ENCODE measurements around the gene TSGA10IP.

Gene TSGA10IP

DNA sequence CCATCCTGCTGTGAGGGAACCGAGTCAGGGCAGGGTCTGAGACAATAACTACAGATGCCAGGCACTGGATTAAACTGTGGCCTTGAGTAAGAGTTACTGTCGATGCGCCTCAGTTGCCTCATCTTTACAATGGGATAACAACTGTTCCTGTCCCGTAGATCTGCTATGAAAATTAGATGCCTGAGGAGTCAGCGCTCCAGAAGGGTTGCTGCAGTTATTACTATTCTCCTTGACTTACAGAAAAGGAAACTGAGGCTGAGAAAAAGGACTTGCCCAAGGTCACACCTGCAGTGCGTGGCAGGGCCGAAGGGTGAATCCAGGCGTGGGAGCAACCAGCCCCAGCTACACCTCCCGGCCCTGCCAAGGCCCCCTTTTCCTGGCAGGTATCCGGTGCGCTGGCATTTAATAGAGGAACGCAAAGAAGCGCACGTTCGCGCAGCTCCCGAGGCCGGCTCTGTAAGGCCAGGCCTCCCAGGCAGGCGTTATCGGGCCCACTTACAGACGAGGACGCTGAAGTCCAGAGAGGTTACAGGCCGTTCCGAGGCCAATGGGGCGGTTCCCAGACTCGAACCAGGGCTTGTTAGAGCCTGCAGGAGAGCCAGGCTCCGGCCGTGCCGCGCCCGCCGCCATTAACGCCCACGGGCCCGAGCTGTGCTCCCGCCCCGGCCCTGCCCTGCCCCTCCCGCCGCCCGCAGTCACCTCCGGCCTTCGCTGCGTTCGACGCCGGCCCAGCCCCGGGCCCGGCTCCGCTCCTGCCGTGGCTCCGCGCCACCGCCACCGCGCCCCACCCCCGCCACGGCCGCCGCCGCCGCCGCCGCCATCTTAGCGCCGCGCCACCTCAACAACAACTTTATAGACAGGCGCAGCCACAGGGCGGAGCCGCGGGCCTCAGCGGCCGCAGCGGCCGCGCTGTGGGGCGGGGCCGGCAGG is 26.8 kb upstream of the TSGA10IP start, which contains the start of gene C11orf68:
TSS of gene C11orf68 (minus strand) at position 852 of the 930 bp plus-strand sequence. CDS start at position 821, 31 bp downstream.
- no peak for FAIRE-seq

DNA sequence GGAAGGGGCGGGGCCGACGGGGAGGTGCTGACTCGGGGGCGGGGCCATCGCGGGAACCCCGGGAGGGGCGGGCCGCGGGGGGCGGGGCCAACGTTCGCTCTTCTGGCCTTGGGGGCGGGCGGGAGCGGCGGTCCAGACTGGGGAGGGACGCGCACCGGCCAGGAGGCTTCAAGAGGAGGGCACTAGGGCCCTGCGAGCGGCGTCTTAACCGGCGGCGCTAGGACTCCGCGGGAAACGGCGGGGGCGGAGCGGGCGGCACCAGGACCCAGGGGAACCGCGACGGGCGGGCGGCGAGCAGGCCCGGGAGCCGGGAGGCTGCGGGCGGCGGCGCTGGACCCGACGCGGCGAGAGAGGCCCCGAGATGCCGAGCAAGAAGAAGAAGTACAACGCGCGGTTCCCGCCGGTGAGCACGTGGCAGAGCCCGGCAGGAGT is 26.1 kb upstream of the TSGA10IP start, which contains the start of gene DRAP1:
TSS of gene DRAP1 (plus strand) at position 286 of the 432 bp plus-strand sequence. CDS start at position 362, 76 bp downstream.
- no peak for FAIRE-seq

DNA sequence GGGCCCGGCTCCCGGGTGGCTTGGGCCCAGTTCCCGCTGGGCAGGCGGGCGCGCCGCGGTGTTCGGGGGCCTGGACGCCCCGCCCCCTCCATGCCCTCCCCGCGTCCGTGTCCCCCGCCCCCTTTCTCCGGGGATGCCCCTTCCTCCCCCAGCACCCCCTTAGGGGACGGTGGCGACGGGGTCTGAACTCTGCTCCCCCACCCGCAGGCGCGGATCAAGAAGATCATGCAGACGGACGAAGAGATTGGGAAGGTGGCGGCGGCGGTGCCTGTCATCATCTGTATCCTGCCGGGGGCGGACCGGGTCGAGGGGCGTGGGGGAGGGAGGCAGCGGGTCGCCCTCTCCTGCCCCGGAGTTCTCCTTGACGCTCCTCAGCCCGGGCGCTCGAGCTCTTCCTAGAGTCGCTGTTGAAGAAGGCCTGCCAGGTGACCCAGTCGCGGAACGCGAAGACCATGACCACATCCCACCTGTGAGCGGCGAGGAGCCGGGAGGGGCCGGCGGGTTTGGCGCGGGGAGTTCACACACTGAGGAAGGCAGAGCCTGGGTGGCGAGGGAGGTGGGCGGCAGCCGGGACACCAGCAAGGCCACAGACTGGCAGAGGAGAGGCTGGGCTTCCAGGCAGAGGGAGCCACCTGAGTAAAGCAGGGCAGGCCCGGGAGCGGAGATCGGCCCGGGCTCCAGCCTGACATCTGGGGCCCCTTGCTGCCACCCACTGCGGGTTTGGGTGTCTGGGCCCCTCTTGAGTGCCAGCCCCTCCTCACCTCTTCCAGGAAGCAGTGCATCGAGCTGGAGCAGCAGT is 25.5 kb upstream of the TSGA10IP start:
- no peak for FAIRE-seq

DNA sequence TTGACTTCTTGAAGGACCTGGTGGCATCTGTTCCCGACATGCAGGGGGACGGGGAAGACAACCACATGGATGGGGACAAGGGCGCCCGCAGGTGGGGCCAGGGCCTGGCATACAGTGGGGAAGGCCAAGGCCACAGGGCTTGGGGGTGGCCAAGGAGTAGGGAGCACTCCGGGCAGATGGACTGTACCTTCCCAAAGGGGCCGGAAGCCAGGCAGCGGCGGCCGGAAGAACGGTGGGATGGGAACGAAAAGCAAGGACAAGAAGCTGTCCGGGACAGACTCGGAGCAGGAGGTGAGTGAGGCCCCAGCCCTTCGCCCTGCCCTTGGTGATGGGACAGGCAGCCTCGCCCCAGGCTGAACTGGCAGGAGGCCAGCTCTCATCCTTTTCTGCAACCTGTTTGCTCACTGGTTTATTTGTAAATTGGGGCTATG is 24.9 kb upstream of the TSGA10IP start:
- no peak for FAIRE-seq

DNA sequence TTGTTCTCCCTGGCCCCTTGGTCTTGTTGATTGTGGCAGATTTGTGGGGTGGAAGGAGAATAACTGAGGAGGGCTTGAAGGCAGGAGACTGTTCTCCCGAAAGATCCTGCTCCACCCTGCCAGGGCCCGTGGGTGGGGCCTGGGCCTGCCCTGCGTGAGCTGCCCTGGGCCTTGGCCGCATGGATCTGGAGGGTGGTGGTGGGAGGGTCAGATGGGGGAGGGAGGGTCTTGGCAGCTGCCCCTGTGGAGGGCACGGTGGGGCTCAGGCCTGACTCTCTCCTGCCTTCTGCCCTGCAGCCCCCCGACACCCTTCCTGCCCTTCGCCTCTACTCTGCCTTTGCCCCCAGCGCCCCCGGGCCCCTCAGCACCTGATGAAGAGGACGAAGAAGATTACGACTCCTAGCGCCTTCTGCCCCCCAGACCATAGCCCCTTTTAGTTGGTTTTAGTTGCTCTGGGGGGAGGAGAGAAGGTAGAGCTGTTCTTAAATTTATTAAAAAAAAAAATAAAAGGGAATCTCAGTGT is 24.2 kb upstream of the TSGA10IP start:
- no peak for FAIRE-seq

DNA sequence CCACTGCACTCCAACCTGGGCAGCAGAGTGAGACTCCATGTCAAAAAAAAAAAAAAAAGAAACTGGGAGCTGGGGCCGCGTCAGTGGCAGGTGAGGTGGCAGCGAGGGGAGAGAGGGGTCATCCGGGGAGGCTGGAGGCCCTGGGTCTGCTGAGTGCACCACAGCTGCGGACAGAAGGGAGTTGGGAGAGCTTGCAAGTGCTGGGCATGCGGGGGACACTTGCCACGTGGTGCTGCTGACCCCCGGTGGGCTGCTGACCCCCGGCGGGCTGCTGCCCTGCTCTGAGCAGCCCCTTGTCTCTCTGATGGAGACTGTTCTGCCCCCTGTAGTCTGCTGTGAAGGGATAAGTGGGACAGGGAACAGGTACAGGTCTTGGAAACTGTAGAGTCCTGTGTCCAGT is 23.4 kb upstream of the TSGA10IP start:
- no peak for FAIRE-seq

DNA sequence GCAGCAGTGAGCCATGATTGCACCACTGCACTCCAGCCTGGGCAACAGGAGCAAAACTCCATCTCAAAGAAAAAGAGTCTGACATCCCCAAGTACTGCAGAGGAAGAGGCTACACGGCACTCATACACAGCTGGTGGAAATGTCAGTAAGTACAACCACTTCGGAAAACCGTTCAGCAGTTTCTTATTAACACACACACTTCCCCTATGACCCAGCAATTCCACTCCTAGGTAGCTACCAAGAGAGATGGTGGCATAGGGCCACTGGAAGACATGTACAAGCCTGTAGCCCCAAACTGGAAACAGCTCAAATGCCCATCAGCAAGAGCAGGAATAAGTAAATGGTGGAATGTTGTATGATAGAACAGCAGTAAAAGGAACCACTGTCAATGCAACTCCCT is 22.7 kb upstream of the TSGA10IP start:
- no peak for FAIRE-seq

DNA sequence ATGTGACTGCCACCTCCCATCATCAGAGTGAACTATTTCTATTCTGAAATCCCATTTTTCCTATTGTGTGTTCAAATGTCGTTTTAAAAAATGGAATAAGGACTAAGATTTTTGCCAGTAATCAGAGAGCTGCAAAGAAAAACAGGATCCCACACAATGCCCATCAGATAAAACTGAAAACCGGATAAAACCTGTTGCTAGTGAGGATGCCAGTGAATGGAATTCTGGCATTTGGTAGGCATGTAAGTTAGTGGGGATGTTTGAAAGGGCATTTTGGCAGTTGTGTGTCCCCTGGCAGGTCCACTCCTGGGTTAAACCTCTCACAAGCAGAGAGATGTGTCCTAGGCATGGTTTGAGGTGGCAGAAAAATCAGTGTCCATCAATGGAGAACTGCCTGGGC is 19.9 kb upstream of the TSGA10IP start:
- FAIRE-seq, result no peak

DNA sequence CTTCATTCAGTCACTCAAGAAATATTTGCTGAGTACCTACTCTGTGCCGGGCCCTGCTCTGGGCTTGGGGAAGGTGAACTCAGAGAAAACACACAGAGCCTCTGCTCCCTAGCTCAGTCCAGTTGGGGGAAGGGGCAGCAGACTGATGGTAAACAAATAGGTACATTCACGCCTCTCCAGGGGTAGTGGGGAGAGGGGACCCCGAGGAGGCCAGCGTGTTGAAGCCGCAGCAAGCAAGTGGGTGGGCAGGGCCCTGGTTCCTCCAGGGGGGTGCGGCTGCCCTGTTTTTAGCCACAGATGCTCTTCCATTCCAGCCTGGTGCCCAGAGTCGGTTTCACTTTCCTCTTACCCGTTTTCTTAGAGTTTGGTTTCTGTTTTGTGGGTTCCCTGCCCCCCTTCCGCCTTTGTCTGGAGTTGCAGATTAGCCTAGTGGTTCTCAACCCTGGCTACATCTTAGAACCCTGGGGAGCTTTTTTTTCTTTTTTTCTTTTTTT is 17.3 kb upstream of the TSGA10IP start:
- FAIRE-seq, result no peak

DNA sequence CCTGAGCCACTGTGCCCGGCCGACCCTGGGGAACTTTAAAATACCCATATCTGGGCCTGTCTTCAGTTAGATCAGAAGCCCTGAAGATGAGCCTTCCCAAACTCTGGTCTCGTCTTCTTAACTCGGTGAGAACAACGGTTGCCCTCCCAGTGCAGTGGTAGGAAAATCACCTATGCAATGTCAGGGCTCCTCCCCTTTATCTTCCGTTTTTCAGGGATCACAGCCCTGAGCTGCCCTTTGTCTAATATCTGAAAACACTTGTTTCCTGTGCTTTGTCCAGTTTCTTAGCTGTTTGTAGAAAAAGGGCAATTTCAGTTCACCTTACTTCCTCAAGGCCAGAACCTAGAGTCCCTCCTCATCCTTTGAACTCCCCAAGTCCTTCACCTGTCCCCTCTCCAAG is 16.6 kb upstream of the TSGA10IP start:
- FAIRE-seq, result no peak

DNA sequence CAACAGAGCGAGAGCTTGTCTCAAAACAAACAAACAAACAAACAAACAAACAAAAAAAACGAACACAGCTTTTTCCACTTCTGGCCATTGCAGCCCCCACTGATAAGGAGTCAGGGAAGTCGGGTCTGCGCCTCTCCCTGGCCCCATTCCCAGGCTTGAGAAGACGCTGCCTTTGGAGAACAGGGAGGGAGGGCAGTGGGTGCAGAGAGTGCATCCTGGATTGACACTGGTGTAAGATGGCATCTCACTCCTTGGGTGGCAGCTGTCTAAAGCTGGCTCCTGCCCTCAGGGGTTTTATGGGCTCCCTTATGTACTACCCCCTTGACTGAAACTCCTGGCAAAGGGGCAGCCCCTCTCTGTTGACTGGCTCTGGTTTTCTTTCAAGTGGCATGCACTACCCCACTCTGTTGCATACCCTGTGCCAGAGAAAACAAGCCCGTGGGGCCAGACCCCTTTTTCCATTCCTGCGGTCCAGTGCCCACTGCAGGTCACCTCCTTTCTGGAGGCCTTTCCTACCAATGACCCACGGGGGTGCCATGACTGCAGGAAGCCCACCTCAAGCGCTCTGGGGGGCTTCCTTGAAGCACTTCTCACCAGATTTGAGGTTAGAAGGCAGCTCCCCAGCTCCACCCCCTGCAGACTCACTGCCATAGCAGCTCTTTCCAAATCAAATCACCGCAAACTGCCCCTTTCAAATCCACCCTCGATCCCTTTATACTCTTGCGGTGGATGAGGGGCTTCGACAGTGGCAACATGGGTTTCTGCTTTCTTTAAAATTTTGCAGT is 13.3 kb upstream of the TSGA10IP start:
- FAIRE-seq, result no peak

DNA sequence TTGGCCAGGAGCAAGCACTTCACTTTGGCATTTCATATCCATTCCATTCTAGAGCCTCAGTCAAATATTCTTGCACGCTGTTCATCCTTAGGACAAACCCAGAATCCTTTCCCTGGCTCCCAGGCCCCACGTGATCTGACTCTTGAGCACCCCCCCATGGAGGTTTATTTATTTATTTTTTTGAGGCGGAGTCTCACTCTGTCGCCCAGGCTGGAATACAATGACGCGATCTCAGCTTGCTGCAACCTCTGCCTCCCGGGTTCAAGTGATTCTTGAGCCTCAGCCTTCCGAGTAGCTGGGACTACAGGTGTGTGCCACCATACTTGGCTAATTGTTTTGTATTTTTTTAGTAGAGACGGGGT is 12.7 kb upstream of the TSGA10IP start:
- FAIRE-seq, result no peak

DNA sequence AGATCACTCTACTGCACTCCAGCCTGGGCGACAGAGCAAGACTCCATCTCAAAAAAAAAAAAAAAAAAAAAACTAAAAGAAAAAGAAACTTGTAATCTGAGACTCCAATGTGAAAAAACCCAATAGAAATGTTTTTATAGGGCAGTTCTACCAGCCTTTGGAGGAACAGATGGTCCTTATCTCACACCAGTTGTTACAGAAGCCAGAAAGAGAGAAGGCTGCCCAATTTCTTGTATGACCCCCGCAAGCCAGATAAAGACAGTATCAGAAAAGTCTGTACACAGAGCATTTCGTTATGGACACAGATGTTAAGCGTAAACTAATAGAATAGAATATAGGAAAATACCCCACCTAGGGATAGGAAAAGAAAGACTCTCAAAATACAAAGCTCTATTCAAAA is 11.3 kb upstream of the TSGA10IP start:
- FAIRE-seq, result no peak

DNA sequence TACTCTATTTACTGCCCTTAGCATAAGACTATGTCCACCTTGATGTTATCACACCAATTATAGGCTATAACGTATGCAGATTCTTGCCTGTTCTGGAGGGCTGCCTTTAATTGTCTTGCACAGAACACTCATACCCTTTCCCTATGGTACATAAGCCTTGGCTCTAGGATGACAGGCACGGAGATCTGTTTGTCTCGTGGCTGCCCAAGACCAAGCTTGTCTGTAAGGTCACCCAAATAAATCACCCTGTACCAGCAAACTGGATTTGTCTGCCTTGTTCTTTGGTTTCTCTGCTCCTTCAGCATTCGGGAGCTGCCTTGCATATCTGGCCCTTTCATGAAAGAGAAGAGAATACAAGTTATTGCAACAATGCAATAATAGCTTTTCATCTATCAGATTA is 7.5 kb upstream of the TSGA10IP start:
- no peak for FAIRE-seq

DNA sequence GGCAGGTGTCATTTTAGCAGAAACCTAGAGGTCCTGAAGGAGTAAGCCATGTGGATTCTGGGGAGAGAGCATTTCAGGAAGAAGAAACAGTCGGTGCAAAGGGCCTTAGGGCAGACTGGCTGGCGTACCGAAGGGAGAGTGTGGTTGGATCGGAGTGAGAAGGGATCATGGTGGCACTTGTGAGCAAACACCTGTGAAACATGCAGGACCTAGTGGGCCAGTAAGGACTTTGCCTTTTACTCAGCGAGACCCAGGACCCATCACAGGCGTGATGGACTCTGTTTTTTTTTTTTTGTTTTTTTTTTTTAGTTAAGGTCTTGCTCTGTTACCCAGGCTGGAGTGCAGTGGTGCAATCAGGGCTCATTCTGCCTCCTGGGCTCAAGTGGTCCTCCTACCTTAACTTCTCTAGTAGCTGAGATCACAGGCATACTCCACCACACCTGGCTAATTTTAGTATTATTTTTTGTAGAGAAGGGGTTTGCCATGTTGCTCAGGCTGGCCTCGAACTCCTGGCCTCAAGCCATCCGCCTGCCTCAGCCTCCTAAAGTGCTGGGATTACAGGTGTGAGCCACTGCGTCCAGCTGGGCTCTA is 3.5 kb upstream of the TSGA10IP start:
- FAIRE-seq, result no peak

DNA sequence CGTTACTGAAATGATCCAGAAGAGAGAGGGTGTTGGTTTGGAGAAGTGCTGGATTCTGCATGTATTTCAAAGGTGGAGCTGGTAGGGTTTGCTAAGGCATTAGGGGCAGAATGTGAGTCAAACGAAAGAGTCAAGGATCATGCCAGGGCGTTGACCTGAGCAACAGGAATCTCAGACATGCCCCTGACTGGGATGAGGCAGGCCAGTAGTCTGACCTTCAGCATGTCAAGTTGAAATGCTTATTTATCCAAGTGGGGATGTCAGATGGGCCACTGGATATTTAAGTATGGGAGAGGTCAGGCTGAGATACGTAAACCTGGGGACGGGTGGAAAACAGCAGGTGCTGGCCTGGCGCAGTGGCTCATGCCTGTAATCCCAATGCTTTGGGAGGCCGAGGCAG is 2.7 kb upstream of the TSGA10IP start:
- no peak for FAIRE-seq

DNA sequence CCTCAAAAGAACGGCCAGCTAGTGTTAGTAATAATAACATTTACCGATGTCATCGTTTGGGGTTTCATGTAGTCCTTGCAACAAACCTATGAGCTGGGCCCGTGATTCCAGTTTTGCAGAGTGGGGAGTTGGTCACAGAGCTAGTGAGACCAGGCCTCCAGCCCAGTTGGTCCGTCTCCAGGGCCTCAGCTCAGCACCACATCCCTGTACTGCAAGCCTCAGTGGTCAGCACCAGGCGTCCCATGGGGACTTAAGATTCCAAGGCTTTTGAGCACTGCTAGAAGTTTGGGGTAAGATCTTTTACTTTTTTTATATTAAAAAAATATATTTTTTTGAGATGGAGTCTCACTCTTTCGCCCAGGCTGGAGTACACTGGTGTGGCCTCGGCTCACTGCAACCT is 1.1 kb upstream of the TSGA10IP start:
- no peak for FAIRE-seq

DNA sequence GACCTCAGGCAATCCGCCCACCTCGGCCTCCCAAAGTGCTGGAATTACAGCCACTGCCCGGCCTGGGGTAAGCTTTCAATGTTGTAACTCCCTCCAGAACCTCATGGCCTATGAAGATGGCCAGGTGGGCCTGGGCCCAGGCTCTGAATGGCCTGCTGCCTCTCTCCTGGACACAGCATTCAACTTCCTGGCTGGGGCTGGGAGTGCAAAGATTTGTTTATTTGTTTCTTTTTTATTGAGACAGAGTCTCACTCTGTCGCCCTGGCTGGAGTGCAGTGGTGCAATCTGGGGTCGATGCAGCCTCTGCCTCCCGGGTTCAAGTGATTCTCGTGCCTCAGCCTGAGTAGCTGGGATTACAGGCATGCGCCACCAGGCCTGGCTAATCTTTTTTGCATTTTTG is 513 bp upstream of the TSGA10IP start:
- no peak for FAIRE-seq

DNA sequence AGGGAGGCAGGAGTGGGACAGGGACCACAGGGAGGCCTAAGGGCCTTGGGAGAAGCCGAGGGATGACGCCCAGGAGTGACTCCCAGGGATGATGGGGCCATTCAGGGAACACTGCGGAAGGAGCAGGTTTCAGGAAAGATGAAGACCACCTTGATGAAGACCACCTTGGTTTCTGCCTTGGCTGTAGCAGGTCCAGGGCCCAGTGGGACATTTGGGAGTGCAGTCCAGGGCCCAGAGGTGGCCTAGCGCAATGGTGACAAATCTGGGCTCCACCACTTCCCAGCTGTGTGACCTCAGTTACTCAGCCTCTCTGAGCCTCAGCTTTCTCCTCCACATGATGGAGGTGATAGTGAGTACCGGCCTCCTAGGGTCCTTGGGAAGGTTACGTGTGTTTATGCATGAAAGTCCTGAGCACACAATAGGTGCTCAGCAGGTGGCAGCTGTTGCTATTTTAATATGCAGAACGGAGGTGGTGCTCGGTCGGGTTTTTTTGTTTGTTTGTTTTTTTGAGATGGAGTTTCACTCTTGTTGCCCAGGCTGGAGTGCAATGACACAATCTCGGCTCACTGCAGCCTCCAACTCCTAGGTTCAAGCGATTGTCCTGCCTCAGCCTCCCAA is 770 bp downstream of the TSGA10IP start:
- FAIRE-seq, result no peak

DNA sequence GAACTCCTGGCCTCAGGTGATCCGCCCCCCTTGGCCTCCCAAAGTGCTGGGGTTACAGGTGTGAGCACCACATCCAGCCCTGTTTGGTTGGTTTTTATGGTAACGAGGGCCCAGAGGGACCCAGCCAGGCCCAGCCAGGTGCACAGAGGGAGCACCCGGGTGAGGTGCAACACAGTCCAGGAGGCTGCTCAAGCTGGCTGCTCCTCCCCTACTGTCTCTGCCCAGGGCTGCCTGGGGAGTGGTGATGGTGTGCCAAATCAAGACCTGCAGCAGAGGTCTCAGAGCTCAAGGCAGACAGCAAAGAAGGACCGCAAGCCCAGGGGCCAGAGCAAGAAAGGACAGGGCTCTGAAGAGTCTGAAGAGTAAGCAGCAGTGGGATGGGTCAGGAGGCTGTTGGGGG is 1.4 kb downstream of the TSGA10IP start:
- no peak for FAIRE-seq

DNA sequence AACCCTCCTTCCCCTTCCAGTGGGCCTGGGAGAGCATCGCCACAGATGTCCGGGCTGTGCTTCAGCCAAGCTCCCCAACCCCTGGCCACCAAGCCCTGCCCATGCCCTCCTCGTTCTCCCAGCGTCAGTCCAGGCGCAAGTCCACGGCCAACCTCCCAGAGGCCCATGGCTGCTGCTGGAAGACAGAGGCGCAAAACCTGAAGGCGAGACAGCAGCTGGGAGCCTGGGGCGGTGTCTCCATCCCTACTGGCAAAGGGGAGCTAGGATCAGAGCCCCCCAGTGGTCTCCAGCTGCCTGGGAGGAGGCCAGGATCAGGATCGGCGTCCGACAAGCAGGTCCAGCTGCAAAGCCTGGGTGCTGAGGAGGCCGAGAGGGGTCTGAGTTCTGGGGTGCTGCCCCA is 1.9 kb downstream of the TSGA10IP start:
- no peak for FAIRE-seq

All from TTC549 (cell line).